Measurements from ENCODE around the gene RHEB. TPM values are rescaled to one million over a fixed set of nuclear protein-coding genes. Genes with fewer than 3 reads are reported as not detected.

RHEB gene
- total RNA-seq, 2 donors from 2014 or later, result 45.4 to 55.8 TPM

GRCh38 chr7:151420144-151420543 lies 99.6 kb downstream of the RHEB start:
- peaks cover 6% of the 10 kb centered on the region for H3K36me3 Mint-ChIP-seq
- no peak overlapping the region for H3K4me3 Mint-ChIP-seq
- DNase-seq (ENCODE audit: low spot score) (no peak), ATAC-seq (no peak)
- H3K27ac Mint-ChIP-seq, result no peak overlapping the region
- peaks cover 3 to 6% of the 10 kb centered on the region in 2 donors for H3K4me1 Mint-ChIP-seq (ENCODE audit: low read depth in 2 of 2)
- H3K9me3 Mint-ChIP-seq, result no peaks in the 10 kb centered on the region
- peaks cover 22 to 37% of the 10 kb centered on the region in 2 donors for H3K27me3 Mint-ChIP-seq

- peaks cover 6% of the 10 kb centered on the region for H3K36me3 Mint-ChIP-seq
- DNase-seq (ENCODE audit: low spot score) (peak; percentile 18), ATAC-seq (no peak)
- H3K27me3 Mint-ChIP-seq, result peaks cover 37 to 40% of the 10 kb centered on the region in 2 donors
- H3K9me3 Mint-ChIP-seq, result no peaks in the 10 kb centered on the region
- peaks cover 7 to 11% of the 10 kb centered on the region in 2 donors for H3K4me1 Mint-ChIP-seq (ENCODE audit: low read depth in 2 of 2)
- peak overlapping the region in 1 of 2 donors; percentile 56 for H3K27ac Mint-ChIP-seq
- H3K4me3 Mint-ChIP-seq, result no peak overlapping the region
Measured at GRCh38 chr7:151416941-151417315, 102.8 kb downstream of the RHEB start.

GRCh38 chr7:151416112-151416940 lies 103.4 kb downstream of the RHEB start:
- Mint-ChIP-seq H3K9me3 (no peaks in the 10 kb centered on the region), H3K4me1 (ENCODE audit: low read depth in 2 of 2) (peaks cover 7 to 11% of the 10 kb centered on the region in 2 donors), H3K36me3 (peaks cover 6% of the 10 kb centered on the region), H3K27ac (peak overlapping the region in 1 of 2 donors; percentile 56), H3K4me3 (no peak overlapping the region), H3K27me3 (peaks cover 39 to 43% of the 10 kb centered on the region in 2 donors)
- DNase-seq (ENCODE audit: low spot score), result no peak
- no peak for ATAC-seq

Other genes starting within 250 kb of the RHEB start
- 10 to 100 TPM; 53.6 to 66.9 TPM for gene NUB1, start 178.1 kb downstream of the RHEB start, total RNA-seq
- not detected for gene WDR86, start 109.9 kb downstream of the RHEB start, total RNA-seq
- gene CRYGN, start 79.8 kb downstream of the RHEB start, total RNA-seq, result not detected